ENCODE data around the gene CDIPT. TPM values are rescaled to one million over a fixed set of nuclear protein-coding genes. Genes with fewer than 3 reads are reported as not detected.

CDIPT gene
- total and polyA plus RNA-seq, 2 of the 4 experiments (the other 2 are of a cell fraction): 47.1 to 100 TPM

- WGBS, 2 experiments (ENCODE audit: extremely low coverage in 2 of 2, insufficient read length in 1 of 2): no CpG with 5 or more reads among the region's 6 CpGs
- ATAC-seq (ENCODE audit: low read depth) (no peak), DNase-seq (no peak)
- CTCF ChIA-PET: interaction anchor here (0.6 kb wide), 1 partner anchor 9 kb away, joined by 4 read pairs; no protein-coding TSS in a partner anchor
- H2AK5ac ChIP-seq (ENCODE audit: low read depth, low read length): no peak overlapping the region
- POLR2A ChIA-PET (ENCODE audit: unreplicated experiment): no interaction called here
- H4K91ac ChIP-seq (ENCODE audit: insufficient read depth, low read depth, low read length): no peak overlapping the region
- H4K20me1 ChIP-seq (ENCODE audit: insufficient read depth, low read length): no peaks in the 10 kb centered on the region; the same call in 1 of the 2 replicates
- in situ Hi-C loops (cut with MboI; ENCODE audit: low sequenced_read_pairs) (no loop called here), intact Hi-C loops (cut with micrococcal nuclease) (no loop called here), dilution Hi-C loops (cut with HindIII; ENCODE audit: low sequenced_read_pairs, unreplicated experiment) (no loop called here)
- no peak overlapping the region for H3K4me3 ChIP-seq (ENCODE audit: insufficient read depth, low read depth, low read length)
- BruUV-seq (replicated peaks): no TSS peak
- H3K18ac ChIP-seq (ENCODE audit: low read depth, low read length): no peak overlapping the region
- no peaks in the 10 kb centered on the region; the same call in none of the 2 replicates for H3K4me1 ChIP-seq (ENCODE audit: control insufficient read depth, insufficient read depth, low read length)
- no peak overlapping the region for H2BK5ac ChIP-seq (ENCODE audit: low read depth, low read length, poor library complexity, severe bottlenecking)
- no peaks in the 10 kb centered on the region for H3K9me3 ChIP-seq (ENCODE audit: control insufficient read depth, insufficient read depth, low read length)
- no peak overlapping the region for H3K23ac ChIP-seq (ENCODE audit: low read depth, low read length)
- no peak overlapping the region for H3K4me2 ChIP-seq (ENCODE audit: low read depth, low read length)
- peaks cover 9 to 45% of the 10 kb centered on the region in 2 experiments; a peak in 2 of 4 replicates for H3K79me1 ChIP-seq (ENCODE audit: low read depth in 1 of 2, low read length in 2 of 2)
- H4K8ac ChIP-seq (ENCODE audit: low read depth in 2 of 2, low read length in 2 of 2): no peak overlapping the region
- no peak overlapping the region for H2BK20ac ChIP-seq (ENCODE audit: low read depth, low read length)
- H3K9me1 ChIP-seq (ENCODE audit: insufficient read depth, low read length): no peaks in the 10 kb centered on the region; the same call in 1 of the 2 replicates
- H3K56ac ChIP-seq (ENCODE audit: extremely low read depth, insufficient read depth, low read length): no peak overlapping the region
- no peaks in the 10 kb centered on the region for H3K27me3 ChIP-seq (ENCODE audit: control insufficient read depth, insufficient read depth, low read length)
- no peak overlapping the region for H2BK15ac ChIP-seq (ENCODE audit: low read depth, low read length)
- no peak overlapping the region for H4K5ac ChIP-seq (ENCODE audit: low read depth, low read length)
- TF ChIP-seq MAZ (IDR thresholded peaks at IDR 0.05; ENCODE audit: borderline replicate concordance, low read depth, low read length) (no peak), RAD21 (IDR thresholded peaks at IDR 0.05; ENCODE audit: low read length) (no peak), NFE2L2 (IDR thresholded peaks at IDR 0.05; ENCODE audit: low read depth, low read length) (no peak)
- peaks cover 77% of the 10 kb centered on the region for H3K36me3 ChIP-seq (ENCODE audit: control insufficient read depth, insufficient read depth, low read length)
- H3K4ac ChIP-seq (ENCODE audit: low read depth, low read length): no peak overlapping the region
- no peak overlapping the region for H3K9ac ChIP-seq (ENCODE audit: low read depth, low read length)
- no peak overlapping the region for H2AK9ac ChIP-seq (replicated peaks; ENCODE audit: low read depth, low read length, poor library complexity)
- no peak overlapping the region for H3K14ac ChIP-seq (replicated peaks; ENCODE audit: low read depth, low read length)
- H2AFZ ChIP-seq (replicated peaks; ENCODE audit: low read length, poor library complexity): no peak overlapping the region
- H2BK120ac ChIP-seq (ENCODE audit: low read depth, low read length): no peak overlapping the region
- H3K27ac ChIP-seq (ENCODE audit: insufficient read depth, low read length): no peak overlapping the region
Measured at GRCh38 chr16:29839822-29840221, 23.2 kb downstream of the CDIPT start.

All from IMR-90 (cell line).